Right atrium auricular region (tissue), 2 donors: ENCODE results near the gene LPIN1. TPM values are rescaled to one million over a fixed set of nuclear protein-coding genes. Genes with fewer than 3 reads are reported as not detected.
A peak's percentile ranks its signal among the peaks of the same experiment; 100 is the strongest.

Experiments used
- DNase-seq: peaks from one replicate; pipeline ENCODE4 v3.0.0-alpha.2; 2019; ENCODE audit warnings: low spot score
- H3K27ac ChIP-seq, 2 donors: fragments of 200-600 bp; sonication (generic); 1 replicate in 1 of 2; 2 replicates in 1 of 2; pipeline ENCODE4 v1.5.1; 2016 to 2019
- H3K27me3 ChIP-seq, 2 donors: fragments of 200-600 bp; sonication (generic); one replicate each; pipeline versions ENCODE4 v1.5.1 to v1.6.0; 2017 to 2019
- H3K36me3 ChIP-seq: fragments of 200-600 bp; sonication (generic); one replicate; pipeline ENCODE4 v1.5.1; 2016
- H3K4me1 ChIP-seq, 2 donors: fragments of 200-600 bp; sonication (generic); one replicate each; pipeline versions ENCODE4 v1.5.1 to v1.6.0; 2017 to 2019
- H3K4me3 ChIP-seq, 2 donors: fragments of 200-600 bp; sonication (generic); 1 replicate in 1 of 2; 2 replicates in 1 of 2; pipeline ENCODE4 v1.5.1; 2017 to 2019; ENCODE audit warnings: mild to moderate bottlenecking in 1 of 2, moderate library complexity in 1 of 2
- H3K9me3 ChIP-seq, 2 donors: fragments of 200-600 bp; sonication (generic); one replicate each; pipeline ENCODE4 v1.5.1; 2019
- total RNA-seq, 2 donors: library from RNA; depleted of rRNA; stranded (reverse); fragments of >200 nt; gene quantifications; one replicate each; pipeline ENCODE4 v1.1.0, GENCODE V29; 2016
- TF ChIP-seq, protein P1 (sequence below), 2 donors: fragments of 200-600 bp; sonication (generic); IDR thresholded peaks; one replicate each; pipeline ENCODE4 v1.5.1; 2019; ENCODE audit warnings: antibody characterized with exemption in 2 of 2

The LPIN1 gene
- total RNA-seq, 2 donors from 2014 or later, result 21.0 to 27.4 TPM

DNA sequence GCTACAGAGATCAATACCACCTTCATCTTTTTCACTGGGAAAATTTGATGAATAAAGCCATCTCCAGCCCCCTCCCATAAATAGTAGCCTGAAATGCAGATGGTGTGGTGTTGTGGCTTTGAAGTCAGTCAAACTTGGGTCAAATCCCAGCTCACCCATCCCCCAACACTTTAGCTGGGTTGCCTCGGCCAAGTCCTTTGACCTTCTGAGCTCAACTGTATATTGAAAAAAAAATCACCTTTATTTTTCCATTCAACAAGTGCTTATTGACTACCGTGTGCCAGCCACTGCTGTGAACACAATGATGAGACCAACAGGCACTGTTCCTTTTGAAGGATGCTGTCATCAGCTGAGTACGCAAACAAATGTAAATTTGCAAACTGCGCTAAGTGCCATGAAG is 41.4 kb upstream of the LPIN1 start:
- TF ChIP-seq, protein P1, sequence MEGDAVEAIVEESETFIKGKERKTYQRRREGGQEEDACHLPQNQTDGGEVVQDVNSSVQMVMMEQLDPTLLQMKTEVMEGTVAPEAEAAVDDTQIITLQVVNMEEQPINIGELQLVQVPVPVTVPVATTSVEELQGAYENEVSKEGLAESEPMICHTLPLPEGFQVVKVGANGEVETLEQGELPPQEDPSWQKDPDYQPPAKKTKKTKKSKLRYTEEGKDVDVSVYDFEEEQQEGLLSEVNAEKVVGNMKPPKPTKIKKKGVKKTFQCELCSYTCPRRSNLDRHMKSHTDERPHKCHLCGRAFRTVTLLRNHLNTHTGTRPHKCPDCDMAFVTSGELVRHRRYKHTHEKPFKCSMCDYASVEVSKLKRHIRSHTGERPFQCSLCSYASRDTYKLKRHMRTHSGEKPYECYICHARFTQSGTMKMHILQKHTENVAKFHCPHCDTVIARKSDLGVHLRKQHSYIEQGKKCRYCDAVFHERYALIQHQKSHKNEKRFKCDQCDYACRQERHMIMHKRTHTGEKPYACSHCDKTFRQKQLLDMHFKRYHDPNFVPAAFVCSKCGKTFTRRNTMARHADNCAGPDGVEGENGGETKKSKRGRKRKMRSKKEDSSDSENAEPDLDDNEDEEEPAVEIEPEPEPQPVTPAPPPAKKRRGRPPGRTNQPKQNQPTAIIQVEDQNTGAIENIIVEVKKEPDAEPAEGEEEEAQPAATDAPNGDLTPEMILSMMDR (IDR thresholded peaks at IDR 0.05), result no peak
- Histone ChIP-seq H3K4me1 (peaks cover 0 to under 1% of the 10 kb centered on the region in 2 donors), H3K27me3 (no peaks in the 10 kb centered on the region), H3K27ac (no peak overlapping the region), H3K9me3 (no peaks in the 10 kb centered on the region), H3K36me3 (no peaks in the 10 kb centered on the region), H3K4me3 (no peak overlapping the region)
- DNase-seq, result no peak

DNA sequence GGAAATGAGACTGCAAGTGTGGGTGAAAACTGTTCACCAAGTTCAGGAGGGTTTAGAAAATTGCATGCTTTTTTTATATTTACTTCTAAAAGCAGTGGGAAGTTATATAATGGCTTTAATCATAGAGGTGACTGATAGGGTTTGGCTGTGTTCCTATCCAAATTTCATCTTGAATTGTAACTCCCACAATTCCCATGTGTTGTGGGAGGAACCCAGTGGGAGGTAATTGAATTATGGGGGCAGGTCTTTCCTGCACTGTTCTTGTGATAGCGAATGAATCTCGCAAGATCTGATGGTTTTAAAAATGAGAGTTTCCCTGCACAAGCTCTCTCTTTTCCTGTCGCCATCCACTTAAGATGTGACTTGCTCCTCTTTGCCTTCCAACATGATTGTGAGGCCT is 40.7 kb upstream of the LPIN1 start:
- no peak for DNase-seq

DNA sequence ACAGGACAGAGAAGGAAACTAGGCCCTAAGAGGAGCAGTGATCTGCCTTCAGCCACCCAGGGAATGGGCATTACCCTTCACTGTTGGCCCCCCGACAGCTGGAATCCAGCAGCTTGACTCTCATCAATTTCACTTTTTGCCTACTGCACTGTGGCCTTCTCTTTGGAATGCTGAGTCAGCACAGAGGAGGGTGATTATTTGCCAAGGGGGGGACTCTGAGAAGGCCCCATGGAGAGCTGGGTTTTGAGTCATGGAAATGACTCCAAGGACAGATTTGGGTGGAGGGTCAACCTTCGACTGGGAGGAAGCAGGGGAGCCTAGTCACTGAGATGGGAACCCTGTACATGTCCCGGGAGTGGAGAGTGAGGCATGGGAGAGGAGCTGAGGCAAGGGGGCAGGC is 38.3 kb upstream of the LPIN1 start:
- no peak overlapping the region for H3K27ac ChIP-seq
- H3K4me1 ChIP-seq, result peaks cover 0 to 16% of the 10 kb centered on the region in 2 donors
- TF ChIP-seq, protein P1 (IDR thresholded peaks at IDR 0.05), result no peak
- DNase-seq, result no peak
- H3K4me3 ChIP-seq, result no peak overlapping the region
- no peaks in the 10 kb centered on the region for H3K36me3 ChIP-seq
- H3K27me3 ChIP-seq, result no peaks in the 10 kb centered on the region
- no peaks in the 10 kb centered on the region for H3K9me3 ChIP-seq

More for the DNA sequence above, 40.7 kb upstream of the LPIN1 start:
- TF ChIP-seq, protein P1 (IDR thresholded peaks at IDR 0.05), result no peak
- Histone ChIP-seq H3K4me1 (peaks cover 0 to 7% of the 10 kb centered on the region in 2 donors), H3K36me3 (no peaks in the 10 kb centered on the region), H3K4me3 (no peak overlapping the region), H3K27me3 (no peaks in the 10 kb centered on the region), H3K27ac (no peak overlapping the region), H3K9me3 (no peaks in the 10 kb centered on the region)

DNA sequence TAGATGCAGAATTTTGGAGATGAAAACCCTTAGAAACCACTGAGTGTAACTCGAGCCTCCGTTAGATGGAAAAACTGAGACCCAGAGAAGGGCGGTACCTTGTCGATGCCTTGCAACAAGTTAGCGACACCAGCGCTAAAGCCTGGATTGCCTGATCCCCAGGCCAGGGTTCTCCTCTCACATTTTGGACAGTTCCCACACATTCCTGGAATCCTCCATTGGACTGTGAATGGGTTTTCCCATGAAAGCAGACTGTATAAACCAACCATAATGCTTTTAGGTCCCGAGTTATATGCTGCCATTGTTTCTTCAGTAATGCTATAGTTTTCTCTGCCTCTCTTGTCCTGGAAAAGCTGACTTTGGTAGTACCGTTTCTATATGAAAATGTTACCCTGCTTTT is 37.1 kb upstream of the LPIN1 start:
- Histone ChIP-seq H3K4me3 (no peak overlapping the region), H3K27ac (no peak overlapping the region)

DNA sequence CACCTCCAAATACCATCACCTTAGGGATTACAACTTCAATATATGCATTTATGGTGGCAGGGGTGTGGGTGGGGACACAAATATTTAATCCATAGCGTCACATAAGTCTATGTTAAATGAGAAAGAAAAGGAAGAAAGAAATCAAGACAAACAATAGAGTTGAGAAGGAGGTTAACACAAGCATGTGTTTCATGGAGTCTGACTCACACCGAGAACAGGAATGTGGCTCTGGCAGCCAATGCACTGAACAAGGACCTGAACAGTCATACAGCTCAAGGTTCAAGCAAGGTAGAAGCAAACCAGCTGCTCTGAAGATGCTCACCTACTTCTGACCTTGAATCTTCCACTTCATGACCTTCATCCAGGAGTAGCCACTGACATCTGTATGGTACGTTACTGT is 36.2 kb upstream of the LPIN1 start:
- no peaks in the 10 kb centered on the region for H3K36me3 ChIP-seq
- no peaks in the 10 kb centered on the region for H3K9me3 ChIP-seq
- no peak overlapping the region for H3K4me3 ChIP-seq
- TF ChIP-seq, protein P1 (IDR thresholded peaks at IDR 0.05), result no peak
- no peaks in the 10 kb centered on the region for H3K27me3 ChIP-seq
- H3K27ac ChIP-seq, result peak overlapping the region in 1 of 2 donors; percentile 20
- DNase-seq, result no peak
- H3K4me1 ChIP-seq, result peaks cover 0 to 16% of the 10 kb centered on the region in 2 donors

More for the DNA sequence above, 37.1 kb upstream of the LPIN1 start:
- no peaks in the 10 kb centered on the region for H3K27me3 ChIP-seq
- H3K4me1 ChIP-seq, result peaks cover 0 to 16% of the 10 kb centered on the region in 2 donors
- no peaks in the 10 kb centered on the region for H3K36me3 ChIP-seq
- no peak for DNase-seq
- TF ChIP-seq, protein P1 (IDR thresholded peaks at IDR 0.05), result no peak
- H3K9me3 ChIP-seq, result no peaks in the 10 kb centered on the region
